ENCODE results near the gene SLC9A3.

The SLC9A3 gene

GRCh38 chr5:424301-425110 is 99.7 kb downstream of the SLC9A3 start:
- peak; percentile 13 for DNase-seq

GRCh38 chr5:423626-424261 is 100.5 kb downstream of the SLC9A3 start:
- no peak for DNase-seq

GRCh38 chr5:423233-423565 is 101.0 kb downstream of the SLC9A3 start:
- no peak for DNase-seq

GRCh38 chr5:422323-423232 is 101.7 kb downstream of the SLC9A3 start:
- no peak for DNase-seq

- no peak for DNase-seq
Measured at GRCh38 chr5:421901-422300, 102.3 kb downstream of the SLC9A3 start.

GRCh38 chr5:421287-421880 is 102.9 kb downstream of the SLC9A3 start:
- no peak for DNase-seq

GRCh38 chr5:420632-421286 is 103.5 kb downstream of the SLC9A3 start:
- no peak for DNase-seq
